Measurements from ENCODE around the gene CACNA1C. TPM values are rescaled to one million over a fixed set of nuclear protein-coding genes. Genes with fewer than 3 reads are reported as not detected.

The CACNA1C gene
- polyA plus RNA-seq, 1 donor from 2014 or later, result 0.06 TPM

- H3K4me1 Mint-ChIP-seq, result peaks cover 0 to 2% (median 0%) of the 10 kb centered on the region in 3 donors
- no peak overlapping the region for H3K27ac Mint-ChIP-seq
- H3K36me3 Mint-ChIP-seq, result no peaks in the 10 kb centered on the region
- no peak overlapping the region for H3K4me3 Mint-ChIP-seq
- H3K9me3 Mint-ChIP-seq, result peaks cover 0 to 1% (median under 1%) of the 10 kb centered on the region in 3 donors
- H3K27me3 Mint-ChIP-seq, result peaks cover 8% of the 10 kb centered on the region
Observed at GRCh38 chr12:2019126-2019525, 33.7 kb upstream of the CACNA1C start.

DNA sequence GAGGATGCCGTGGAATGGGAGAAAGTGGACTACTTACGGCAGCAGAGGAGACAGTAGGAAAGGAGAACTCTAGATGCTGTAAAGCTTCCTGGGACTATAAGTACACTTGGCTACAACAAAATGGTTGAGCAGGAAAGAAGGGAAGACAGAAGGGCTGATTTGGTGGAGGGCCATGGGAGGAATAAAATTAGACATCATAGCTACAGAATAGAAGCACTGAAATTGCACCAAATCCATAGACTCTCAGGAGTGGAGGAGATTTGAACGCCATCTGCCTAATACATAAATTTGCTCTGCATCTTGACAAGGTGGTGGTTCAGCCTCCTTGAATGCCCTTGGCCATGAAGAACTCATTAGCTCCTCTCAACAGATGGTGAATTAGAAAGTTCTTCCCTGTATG, 32.3 kb upstream of the CACNA1C start:
- peaks cover 12% of the 10 kb centered on the region for H3K27me3 Mint-ChIP-seq
- peak overlapping the region in 1 of 4 donors; percentile 3 for H3K4me3 Mint-ChIP-seq
- H3K9me3 Mint-ChIP-seq, result peaks cover 2 to 4% (median 3%) of the 10 kb centered on the region in 3 donors
- H3K36me3 Mint-ChIP-seq, result no peaks in the 10 kb centered on the region
- peaks cover 0 to 2% (median 0%) of the 10 kb centered on the region in 3 donors for H3K4me1 Mint-ChIP-seq
- H3K27ac Mint-ChIP-seq, result no peak overlapping the region

DNA sequence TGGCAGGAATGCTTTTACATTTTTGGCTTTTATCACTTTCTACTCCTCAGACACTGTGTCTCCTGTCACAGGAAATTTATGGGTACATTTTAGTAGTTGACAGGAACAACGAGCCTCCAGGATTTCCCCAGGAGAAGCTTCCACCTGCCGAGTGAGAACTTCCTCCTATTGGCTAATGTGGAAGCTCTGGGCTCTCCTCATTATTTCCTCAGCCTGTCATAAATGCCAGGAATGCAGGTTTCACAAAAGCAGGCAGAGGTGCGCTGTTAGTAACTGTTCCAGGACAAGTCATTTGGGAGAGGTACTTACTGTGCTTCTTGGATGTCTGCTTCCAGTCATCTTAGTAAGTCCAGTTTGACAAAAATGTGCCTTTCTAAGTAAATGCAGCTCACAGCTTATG, 29.4 kb upstream of the CACNA1C start:
- peaks cover 0 to 2% (median 0%) of the 10 kb centered on the region in 3 donors for H3K4me1 Mint-ChIP-seq
- H3K27ac Mint-ChIP-seq, result no peak overlapping the region
- H3K4me3 Mint-ChIP-seq, result no peak overlapping the region
- H3K9me3 Mint-ChIP-seq, result peaks cover 2 to 4% (median 3%) of the 10 kb centered on the region in 3 donors
- H3K27me3 Mint-ChIP-seq, result peaks cover 8% of the 10 kb centered on the region
- no peaks in the 10 kb centered on the region for H3K36me3 Mint-ChIP-seq

DNA sequence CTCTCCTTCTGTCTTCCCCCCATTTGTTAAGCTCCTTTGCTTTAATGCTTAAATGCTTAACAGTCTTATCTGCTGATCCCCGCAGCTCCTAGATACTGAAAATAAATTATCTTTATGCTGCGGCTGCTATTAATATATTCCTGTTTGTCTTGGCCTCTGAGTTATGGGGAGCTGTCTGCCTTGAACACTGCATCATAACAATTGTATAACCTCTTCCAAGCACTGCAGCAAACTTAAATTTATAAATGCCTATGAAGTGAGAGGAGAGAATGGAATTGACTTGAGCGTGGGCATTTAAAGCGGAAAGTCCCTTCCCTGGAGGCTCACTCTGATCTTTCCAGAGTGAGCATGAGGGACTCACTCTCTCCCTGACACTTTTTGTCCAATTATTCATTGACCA, 25.4 kb upstream of the CACNA1C start:
- Mint-ChIP-seq H3K4me1 (no peaks in the 10 kb centered on the region), H3K36me3 (no peaks in the 10 kb centered on the region), H3K27me3 (peaks cover 12% of the 10 kb centered on the region), H3K4me3 (no peak overlapping the region), H3K9me3 (peaks cover 2 to 3% (median 3%) of the 10 kb centered on the region in 3 donors), H3K27ac (no peak overlapping the region)

DNA sequence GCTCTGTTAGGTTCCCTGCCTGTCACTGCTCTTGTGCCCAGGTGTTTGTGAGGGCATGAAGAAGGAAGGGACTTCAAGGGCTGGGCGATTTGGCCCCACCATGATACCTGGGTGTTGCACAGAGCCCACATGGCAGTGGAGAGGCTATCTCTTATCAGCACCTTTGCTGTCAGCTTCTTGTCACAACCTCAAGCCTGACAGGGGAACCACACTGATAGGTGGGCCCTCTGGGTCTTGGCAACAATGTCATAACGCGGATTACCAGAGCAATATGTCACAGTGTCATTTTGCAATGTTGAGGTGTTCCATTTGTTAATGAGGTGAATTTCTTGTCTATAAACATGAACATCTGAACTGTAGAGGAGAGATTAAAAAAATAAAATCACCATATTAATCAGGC, 22.9 kb upstream of the CACNA1C start:
- peaks cover 25% of the 10 kb centered on the region for H3K27me3 Mint-ChIP-seq
- H3K27ac Mint-ChIP-seq, result peak overlapping the region in 1 of 3 donors; percentile 19
- H3K4me3 Mint-ChIP-seq, result no peak overlapping the region
- peaks cover 0 to 9% (median 2%) of the 10 kb centered on the region in 3 donors for H3K4me1 Mint-ChIP-seq
- H3K36me3 Mint-ChIP-seq, result no peaks in the 10 kb centered on the region
- no peaks in the 10 kb centered on the region for H3K9me3 Mint-ChIP-seq

DNA sequence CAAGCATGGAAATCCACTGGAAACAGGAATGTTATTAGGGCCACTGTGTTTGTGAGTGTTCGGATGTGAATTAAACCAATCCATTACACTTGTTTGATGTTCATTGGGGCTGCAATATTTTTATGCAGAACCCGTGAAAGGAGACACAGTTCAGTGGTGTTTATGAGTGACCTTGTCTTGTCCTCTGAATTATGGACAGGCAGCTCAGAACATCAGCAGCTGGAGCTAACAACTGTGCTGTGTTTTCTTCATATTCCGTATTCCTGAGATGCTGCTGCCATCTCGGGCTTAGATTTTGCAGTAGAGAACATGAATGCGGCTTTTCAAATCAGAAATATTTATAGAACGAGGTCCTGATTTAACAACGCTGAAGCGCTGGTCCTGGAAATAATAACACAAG, 20.3 kb upstream of the CACNA1C start:
- Mint-ChIP-seq H3K36me3 (no peaks in the 10 kb centered on the region), H3K9me3 (no peaks in the 10 kb centered on the region), H3K4me3 (no peak overlapping the region), H3K27me3 (peaks cover 37% of the 10 kb centered on the region), H3K27ac (no peak overlapping the region), H3K4me1 (peaks cover 3 to 17% (median 8%) of the 10 kb centered on the region in 3 donors)

GRCh38 chr12:2034633-2035430, 18.0 kb upstream of the CACNA1C start:
- no peaks in the 10 kb centered on the region for H3K9me3 Mint-ChIP-seq
- H3K36me3 Mint-ChIP-seq, result no peaks in the 10 kb centered on the region
- peaks cover 40% of the 10 kb centered on the region for H3K27me3 Mint-ChIP-seq
- H3K4me1 Mint-ChIP-seq, result peaks cover 3 to 17% (median 8%) of the 10 kb centered on the region in 3 donors
- no peak overlapping the region for H3K27ac Mint-ChIP-seq
- H3K4me3 Mint-ChIP-seq, result peak overlapping the region; percentile 67 to 92 (median 80)

DNA sequence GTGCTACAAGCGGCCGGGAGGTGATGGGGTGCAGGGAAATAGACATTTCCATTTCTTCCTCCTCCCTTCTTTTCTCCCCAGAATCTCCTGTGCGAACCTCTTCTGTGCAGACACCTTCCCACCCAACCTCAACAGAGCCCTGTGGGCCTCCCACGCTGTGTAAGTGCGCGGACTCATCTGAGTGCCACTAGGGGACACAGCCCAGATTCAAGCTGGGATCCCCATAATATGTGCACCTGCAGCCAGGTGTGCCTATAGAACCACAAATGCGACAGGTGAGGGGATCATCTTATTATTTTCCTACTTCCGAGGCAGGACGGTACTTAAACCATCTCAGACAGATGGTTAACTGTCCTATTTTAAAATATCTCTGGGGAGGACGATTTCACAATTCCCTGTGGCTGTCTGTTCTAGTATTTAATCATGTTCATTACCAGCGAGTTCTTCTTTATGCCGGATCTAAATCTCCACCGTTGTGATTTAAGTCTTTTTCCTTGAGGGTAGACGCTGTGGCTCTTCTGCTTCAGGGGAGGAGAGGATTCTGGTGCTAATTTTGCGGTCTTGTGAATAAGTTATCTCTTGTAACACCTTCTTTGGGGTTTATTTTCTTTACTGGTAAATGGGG, 17.2 kb upstream of the CACNA1C start:
- peaks cover 3 to 17% (median 8%) of the 10 kb centered on the region in 3 donors for H3K4me1 Mint-ChIP-seq
- H3K36me3 Mint-ChIP-seq, result no peaks in the 10 kb centered on the region
- no peaks in the 10 kb centered on the region for H3K9me3 Mint-ChIP-seq
- H3K4me3 Mint-ChIP-seq, result peak overlapping the region; percentile 9 to 92 (median 80)
- H3K27me3 Mint-ChIP-seq, result peaks cover 38% of the 10 kb centered on the region
- no peak overlapping the region for H3K27ac Mint-ChIP-seq

DNA sequence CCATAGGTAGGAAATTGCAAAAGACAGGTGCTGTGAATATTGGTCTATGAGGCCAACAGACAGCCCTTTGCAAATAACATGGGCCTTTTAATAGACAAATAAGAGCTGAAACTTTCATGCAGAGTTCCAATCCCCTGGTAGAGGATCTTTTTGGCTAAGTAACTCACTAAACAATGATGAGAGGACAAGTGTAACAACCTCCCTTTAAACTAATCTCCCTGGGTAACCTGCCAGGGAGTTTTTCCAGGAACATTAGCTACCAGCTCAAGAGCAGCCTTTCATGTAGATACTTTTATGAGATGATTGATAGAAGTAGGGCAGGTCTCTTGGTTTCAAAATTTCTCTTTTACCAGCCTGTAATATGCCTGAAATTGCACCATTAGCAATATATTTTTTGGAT, 13.8 kb upstream of the CACNA1C start:
- Mint-ChIP-seq H3K4me3 (no peak overlapping the region), H3K27ac (no peak overlapping the region), H3K4me1 (peaks cover 3 to 10% (median 8%) of the 10 kb centered on the region in 3 donors), H3K27me3 (peaks cover 37% of the 10 kb centered on the region), H3K36me3 (no peaks in the 10 kb centered on the region), H3K9me3 (no peaks in the 10 kb centered on the region)

GRCh38 chr12:2043054-2043453, 9.7 kb upstream of the CACNA1C start:
- Mint-ChIP-seq H3K36me3 (no peaks in the 10 kb centered on the region), H3K9me3 (peaks cover 0 to 4% (median 0%) of the 10 kb centered on the region in 3 donors), H3K4me1 (peaks cover 0 to 1% (median 0%) of the 10 kb centered on the region in 3 donors), H3K27ac (no peak overlapping the region), H3K4me3 (no peak overlapping the region), H3K27me3 (peaks cover 21% of the 10 kb centered on the region)

DNA sequence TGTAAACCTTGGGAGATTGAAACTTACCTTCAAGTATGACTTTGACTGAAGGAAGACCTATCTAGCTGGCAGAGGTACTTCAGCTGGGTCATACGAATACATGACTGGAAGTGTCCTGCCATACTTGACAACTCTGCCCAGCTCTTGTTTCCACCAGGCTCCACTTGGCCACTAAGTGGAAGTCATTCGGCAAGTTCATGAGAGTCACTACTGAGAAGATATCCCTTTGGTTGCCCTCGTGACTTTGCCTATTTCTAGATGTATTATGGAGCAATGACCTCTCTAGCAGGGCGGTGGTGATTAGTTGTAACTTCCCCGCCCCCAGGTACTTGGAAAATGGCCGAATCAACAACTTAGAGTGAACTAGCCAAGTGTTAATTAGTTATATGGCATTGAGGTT, 8.6 kb upstream of the CACNA1C start:
- peaks cover 0 to 5% (median 0%) of the 10 kb centered on the region in 3 donors for H3K9me3 Mint-ChIP-seq
- H3K27me3 Mint-ChIP-seq, result peaks cover 31% of the 10 kb centered on the region
- H3K27ac Mint-ChIP-seq, result no peak overlapping the region
- H3K4me1 Mint-ChIP-seq, result peaks cover 0 to 3% (median 1%) of the 10 kb centered on the region in 3 donors
- H3K36me3 Mint-ChIP-seq, result no peaks in the 10 kb centered on the region
- no peak overlapping the region for H3K4me3 Mint-ChIP-seq

- H3K36me3 Mint-ChIP-seq, result no peaks in the 10 kb centered on the region
- H3K4me3 Mint-ChIP-seq, result no peak overlapping the region
- peaks cover 41% of the 10 kb centered on the region for H3K27me3 Mint-ChIP-seq
- H3K27ac Mint-ChIP-seq, result no peak overlapping the region
- H3K9me3 Mint-ChIP-seq, result peaks cover 0 to 5% (median 0%) of the 10 kb centered on the region in 3 donors
- peaks cover 0 to 14% (median 11%) of the 10 kb centered on the region in 3 donors for H3K4me1 Mint-ChIP-seq
Observed at GRCh38 chr12:2046957-2047356, 5.8 kb upstream of the CACNA1C start.

DNA sequence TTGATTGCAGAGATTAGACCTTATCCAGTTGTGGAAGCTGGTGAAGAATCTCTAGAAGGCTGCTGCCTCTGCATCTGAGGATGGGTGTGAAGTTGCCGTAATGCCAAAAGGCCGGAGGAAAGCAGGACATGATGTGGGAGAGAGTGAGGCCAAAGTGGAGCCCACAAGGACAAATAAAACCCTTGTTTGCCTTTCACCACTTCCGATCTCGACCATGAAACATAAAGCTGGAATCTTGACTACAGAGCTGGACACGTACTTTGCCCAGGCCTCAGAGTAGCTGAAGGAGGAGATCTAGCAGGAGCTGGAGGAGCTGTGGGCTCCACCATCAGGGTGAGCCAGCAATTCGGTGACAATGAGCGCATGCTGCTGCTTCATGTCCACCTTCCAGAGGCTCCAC, 5.0 kb upstream of the CACNA1C start:
- Mint-ChIP-seq H3K9me3 (peaks cover 0 to 5% (median 0%) of the 10 kb centered on the region in 3 donors), H3K36me3 (no peaks in the 10 kb centered on the region), H3K4me3 (no peak overlapping the region), H3K27ac (no peak overlapping the region), H3K27me3 (peaks cover 43% of the 10 kb centered on the region), H3K4me1 (peaks cover 0 to 16% (median 11%) of the 10 kb centered on the region in 3 donors)

DNA sequence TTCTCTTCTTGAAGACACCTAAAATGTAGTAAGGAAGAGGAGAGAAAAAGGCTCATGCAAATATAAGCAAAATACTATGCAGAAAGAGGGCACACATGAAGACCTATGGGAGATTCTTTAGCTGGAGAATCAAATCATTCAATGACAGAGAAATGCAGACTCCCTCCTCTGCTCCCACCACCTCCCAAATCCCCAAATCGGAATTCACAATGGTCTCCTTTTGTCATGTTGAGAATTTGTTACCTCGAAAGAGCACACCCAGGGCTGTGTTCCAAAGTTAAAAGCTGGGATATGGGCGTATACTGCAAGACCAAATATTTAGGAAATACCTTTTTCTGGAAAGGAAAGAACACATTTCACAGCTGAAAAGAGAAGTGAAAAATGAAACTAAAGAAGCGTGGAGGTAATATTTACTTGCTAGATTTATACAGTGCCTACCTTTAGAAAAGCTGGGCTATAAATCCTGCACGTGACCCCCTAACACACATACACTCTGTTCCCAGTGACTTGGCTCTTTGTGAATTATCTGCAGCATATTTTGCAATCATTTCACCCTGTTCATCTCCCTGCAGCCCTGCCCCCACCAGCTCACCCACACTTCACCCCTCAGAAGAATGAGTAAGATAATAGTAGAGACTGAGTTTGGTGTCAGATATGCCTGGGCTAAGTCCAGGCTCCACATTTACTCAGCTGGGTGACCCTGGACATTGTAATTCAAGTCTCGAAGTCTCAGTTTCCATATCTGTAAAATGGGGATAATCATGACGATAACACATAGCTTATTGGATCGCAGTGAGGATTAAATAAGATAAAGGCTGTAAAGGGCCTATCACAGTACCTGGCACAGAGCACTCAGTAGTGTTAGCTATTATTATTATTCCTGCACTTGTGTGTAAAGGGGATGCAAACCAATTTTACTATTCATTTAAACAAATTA, 2.9 kb upstream of the CACNA1C start:
- H3K4me3 Mint-ChIP-seq, result peak overlapping the region in 2 of 4 donors; percentile 6 to 14
- peaks cover 2% of the 10 kb centered on the region for H3K36me3 Mint-ChIP-seq
- H3K4me1 Mint-ChIP-seq, result peaks cover 0 to 19% (median 15%) of the 10 kb centered on the region in 3 donors
- peaks cover 0 to 2% (median 0%) of the 10 kb centered on the region in 3 donors for H3K9me3 Mint-ChIP-seq
- H3K27ac Mint-ChIP-seq, result no peak overlapping the region
- H3K27me3 Mint-ChIP-seq, result peaks cover 47% of the 10 kb centered on the region
